Measurements from ENCODE around the gene CIAO1.
A peak's percentile ranks its signal among the peaks of the same experiment; 100 is the strongest.
"Not testable (repeated sequence)": the region's sequence is repeated elsewhere in the genome, so short reads cannot be mapped to it uniquely, and the experiment has no call there.

The CIAO1 gene

DNA sequence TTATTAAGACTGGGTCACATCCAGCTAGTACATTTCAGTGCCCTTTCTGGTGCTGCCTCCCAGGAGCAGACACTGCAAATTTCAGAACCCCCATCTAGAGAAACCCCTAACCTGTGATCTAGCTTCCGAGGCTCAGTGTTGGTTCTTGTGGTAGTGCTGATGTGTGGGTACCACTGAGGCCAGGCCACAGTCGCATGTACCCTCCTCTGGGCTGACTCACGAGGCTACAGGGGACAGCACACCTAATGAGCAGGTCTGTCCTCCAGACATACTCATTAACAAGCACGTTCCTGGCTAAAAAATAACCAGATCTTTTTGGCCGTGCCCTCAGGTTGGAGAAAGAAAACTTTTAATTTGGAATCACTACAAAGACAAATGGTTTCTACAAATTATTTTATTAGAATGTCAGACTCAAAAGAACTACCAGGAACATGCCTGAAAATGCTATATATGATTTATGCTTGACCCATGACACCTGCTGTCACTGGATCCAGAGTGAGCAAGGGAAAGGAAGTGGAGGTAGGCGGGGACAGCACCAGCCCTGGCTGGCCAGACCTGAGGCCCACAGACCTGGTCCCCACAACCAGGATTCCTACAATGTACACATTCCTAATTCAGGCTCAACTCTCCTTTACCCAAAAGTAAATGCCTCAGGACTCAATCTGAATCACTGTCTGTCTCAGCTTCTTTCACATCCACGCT lies 8.5 kb downstream of the CIAO1 start:
- DNase-seq (ENCODE audit: low read depth in 2 of 3, low spot score in 1 of 3) = no peak

DNA sequence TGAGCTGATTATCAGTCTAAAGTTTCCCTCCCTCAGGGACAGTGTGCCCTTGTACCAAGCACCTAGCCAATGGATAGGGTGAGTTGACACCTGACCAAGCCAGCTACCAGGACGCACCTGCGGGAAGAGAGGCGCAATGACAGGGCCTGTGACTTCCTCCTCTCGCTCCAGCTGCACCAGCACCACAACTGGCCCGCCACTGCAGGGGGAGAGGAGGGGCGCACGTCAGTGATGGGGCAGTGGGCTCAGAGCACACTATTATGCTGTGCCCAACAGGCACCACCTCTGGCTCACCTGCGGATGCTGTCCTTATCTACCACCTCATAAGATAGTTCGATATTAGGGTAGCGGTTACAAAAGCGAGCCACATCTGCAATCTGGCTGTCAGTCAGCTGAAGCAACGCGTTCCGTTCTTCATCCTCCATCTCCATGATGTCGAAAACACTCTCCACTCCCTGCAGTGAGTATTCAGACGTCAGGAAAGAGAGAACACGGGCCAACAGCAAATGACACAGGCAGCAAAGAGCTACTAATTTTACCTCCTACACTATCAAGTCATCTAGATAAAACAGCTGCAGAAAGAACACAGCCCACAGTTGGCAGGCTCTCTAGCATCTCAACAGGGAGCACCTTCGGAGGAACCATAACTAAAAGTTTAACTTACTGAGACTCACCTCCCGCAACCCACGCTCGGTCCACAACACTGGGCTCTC lies 10.9 kb downstream of the CIAO1 start:
- DNase-seq (ENCODE audit: low read depth in 2 of 3, low spot score in 1 of 3) = no peak

- DNase-seq (ENCODE audit: low read depth in 2 of 3, low spot score in 1 of 3) = no peak
These were observed 21.3 kb downstream of the CIAO1 start for GRCh38 chr2:96287273-96287856.

- no peak for DNase-seq (ENCODE audit: low read depth in 2 of 3, low spot score in 1 of 3)
These were observed 25.7 kb downstream of the CIAO1 start for GRCh38 chr2:96291751-96292150.

- not testable (repeated sequence) for DNase-seq (ENCODE audit: low read depth in 2 of 3, low spot score in 1 of 3)
These were observed 28.2 kb downstream of the CIAO1 start for GRCh38 chr2:96294271-96294670.

DNA sequence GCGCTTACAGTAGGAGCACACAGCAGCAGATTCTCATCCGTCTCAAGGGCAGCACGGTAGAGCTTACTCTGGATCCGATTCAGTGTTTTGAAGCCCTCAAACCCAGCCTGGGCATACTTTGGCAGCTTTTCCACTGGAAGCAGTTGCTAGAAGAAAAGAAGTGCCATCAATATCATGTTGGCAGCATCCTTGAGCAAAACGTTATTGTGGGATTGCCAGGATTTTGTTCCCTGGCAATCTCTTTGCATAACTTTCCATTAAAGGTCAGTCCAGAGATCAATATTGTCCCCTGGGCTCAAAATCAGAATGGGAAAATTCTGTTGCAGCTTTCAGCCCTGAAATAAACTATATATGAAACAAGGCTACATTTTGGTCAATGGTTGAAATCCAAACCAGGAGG lies 30.9 kb downstream of the CIAO1 start:
- no peak for DNase-seq (ENCODE audit: low read depth in 2 of 3, low spot score in 1 of 3)

DNA sequence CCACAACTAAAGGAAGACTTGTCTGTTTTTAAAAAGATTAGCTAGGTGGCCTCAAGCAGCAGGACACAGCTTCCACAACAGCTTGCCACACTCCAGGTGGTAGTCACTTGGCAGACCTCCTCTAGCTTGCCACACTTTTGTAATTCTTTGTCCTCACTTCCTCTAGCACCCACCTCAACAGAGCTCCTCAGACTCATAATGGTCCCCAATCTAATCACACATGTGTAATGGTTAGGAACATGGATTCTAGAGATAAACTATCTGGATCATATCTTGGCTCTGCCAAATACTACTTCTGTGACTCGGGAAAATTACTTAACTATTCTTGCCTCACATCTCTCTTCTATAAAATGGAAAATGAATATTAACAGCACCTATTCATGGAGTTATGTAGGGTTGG lies 35.8 kb downstream of the CIAO1 start:
- no peak for DNase-seq (ENCODE audit: low read depth in 2 of 3, low spot score in 1 of 3)

GRCh38 chr2:96304606-96305005 lies 38.6 kb downstream of the CIAO1 start:
- no peak for DNase-seq (ENCODE audit: low read depth in 2 of 3, low spot score in 1 of 3)

GRCh38 chr2:96305091-96305978 lies 39.3 kb downstream of the CIAO1 start, which contains the start of gene SNRNP200:
TSS of gene SNRNP200 (minus strand) at chr2:96305546. CDS start at chr2:96305437, 109 bp downstream.
- peak; percentile 88 to 90 (median 89) for DNase-seq (ENCODE audit: low read depth in 2 of 3, low spot score in 1 of 3)

- DNase-seq (ENCODE audit: low read depth in 2 of 3, low spot score in 1 of 3) = no peak
These were observed 39.9 kb downstream of the CIAO1 start for GRCh38 chr2:96305979-96306308.

DNA sequence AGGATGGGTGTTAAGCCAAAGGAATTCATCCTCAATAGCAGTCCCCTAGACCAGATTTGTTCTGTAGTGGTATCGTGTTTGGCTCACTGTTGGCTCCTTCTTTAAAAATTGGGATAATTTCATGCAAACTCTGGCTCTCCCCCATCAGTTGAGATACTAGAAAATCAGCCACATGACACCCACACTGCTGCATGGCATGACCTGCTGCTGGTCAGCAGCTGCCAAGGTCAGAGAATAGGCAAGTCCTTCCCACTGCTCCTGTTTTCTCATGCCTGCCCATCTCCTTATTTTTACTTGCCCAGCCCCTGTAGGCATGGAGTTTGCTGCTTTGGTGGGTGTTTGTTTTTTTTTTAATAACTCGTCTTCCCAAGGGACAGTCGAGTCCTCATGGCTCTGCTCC lies 40.3 kb downstream of the CIAO1 start:
- no peak for DNase-seq (ENCODE audit: low read depth in 2 of 3, low spot score in 1 of 3)

- DNase-seq (ENCODE audit: low read depth in 2 of 3, low spot score in 1 of 3) = no peak
These were observed 42.2 kb downstream of the CIAO1 start for GRCh38 chr2:96308248-96308647.

DNA sequence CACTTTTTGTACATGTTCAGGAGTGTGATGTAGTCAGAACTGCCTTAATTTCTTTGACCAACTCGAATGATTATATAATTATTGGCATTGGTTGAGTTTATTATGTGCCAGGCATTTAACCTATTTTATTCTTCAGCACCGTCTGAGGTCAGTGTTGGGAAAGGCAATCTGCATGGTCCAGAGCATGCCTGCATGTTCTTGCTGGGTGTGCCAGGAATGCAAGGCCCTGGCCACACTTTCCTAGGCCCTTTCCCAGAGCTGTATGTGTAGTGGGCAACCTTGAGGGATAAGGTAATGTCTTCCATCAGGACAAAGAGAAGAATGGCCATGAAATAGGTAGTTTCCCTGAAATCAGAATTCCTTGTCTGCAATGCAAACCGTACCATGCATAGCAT lies 49.0 kb downstream of the CIAO1 start:
- DNase-seq (ENCODE audit: low read depth in 2 of 3, low spot score in 1 of 3) = no peak

DNA sequence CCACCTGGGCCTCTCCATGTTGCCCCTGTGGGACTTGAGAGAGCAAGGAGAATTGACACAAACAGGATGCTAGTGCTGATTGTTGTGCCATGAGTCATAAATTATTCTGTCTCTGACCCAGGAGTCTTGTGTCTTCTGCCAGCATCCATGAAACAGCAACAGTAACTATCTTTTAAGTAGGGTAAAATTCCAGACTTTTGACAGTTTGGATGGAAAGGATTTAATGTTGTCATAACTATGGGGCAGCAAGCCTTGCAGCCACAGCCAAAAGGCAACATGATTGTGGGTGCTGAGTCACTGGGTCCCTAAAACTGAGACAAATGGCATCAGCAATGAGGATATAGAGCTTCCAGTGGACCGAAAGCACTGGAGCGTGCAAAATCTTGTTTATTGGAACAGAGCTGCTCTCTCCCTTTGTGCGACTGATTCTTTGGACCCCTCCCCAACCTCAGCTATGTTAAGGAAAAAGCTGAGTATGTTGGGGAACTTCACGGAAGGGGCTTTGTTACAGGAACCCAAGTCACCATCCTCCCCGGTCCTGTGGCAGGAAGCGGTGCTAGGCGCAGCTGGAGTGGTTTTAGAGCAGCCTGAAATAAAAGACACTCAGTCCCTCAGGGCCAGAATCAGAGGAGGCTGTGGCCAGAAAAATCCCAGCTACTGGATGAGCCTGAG lies 49.5 kb downstream of the CIAO1 start:
- DNase-seq (ENCODE audit: low read depth in 2 of 3, low spot score in 1 of 3) = no peak

GRCh38 chr2:96316999-96317398 lies 51.0 kb downstream of the CIAO1 start:
- no peak for DNase-seq (ENCODE audit: low read depth in 2 of 3, low spot score in 1 of 3)

- DNase-seq (ENCODE audit: low read depth in 2 of 3, low spot score in 1 of 3) = no peak
These were observed 51.6 kb downstream of the CIAO1 start for GRCh38 chr2:96317584-96317997.

- DNase-seq (ENCODE audit: low read depth in 2 of 3, low spot score in 1 of 3) = no peak
These were observed 52.7 kb downstream of the CIAO1 start for GRCh38 chr2:96318723-96319122.

DNA sequence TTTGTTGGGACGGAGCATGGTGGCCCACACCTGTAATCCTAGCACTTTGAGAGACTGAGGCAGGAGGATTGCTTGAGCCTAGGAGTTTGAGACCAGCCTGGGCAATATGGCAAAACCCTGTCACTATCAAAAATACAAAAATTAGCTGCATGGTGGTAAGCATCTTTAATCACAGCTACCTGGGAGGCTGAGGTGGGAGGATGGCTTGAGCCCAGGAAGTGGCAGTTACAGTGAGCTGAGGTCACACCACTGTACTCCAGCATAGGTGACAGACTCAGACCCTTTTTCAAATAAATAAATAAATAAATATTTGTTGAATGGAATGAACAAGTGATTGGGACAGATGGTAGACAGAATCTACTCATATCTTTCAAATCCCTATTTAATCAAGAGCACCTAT lies 53.4 kb downstream of the CIAO1 start:
- no peak for DNase-seq (ENCODE audit: low read depth in 2 of 3, low spot score in 1 of 3)

GRCh38 chr2:96320326-96320725 lies 54.3 kb downstream of the CIAO1 start:
- DNase-seq (ENCODE audit: low read depth in 2 of 3, low spot score in 1 of 3) = no peak

GRCh38 chr2:96320728-96321622 lies 55.0 kb downstream of the CIAO1 start:
- DNase-seq (ENCODE audit: low read depth in 2 of 3, low spot score in 1 of 3) = peak in 1 of 3 donors; percentile 20
